Mammary epithelial cell (primary cell): ENCODE results near the gene LGALSL.

Experiments used
- CTCF ChIP-seq, 2 donors: IDR thresholded peaks in 1 of 2; conservative IDR thresholded peaks in 1 of 2; 2 replicates each; pipeline ENCODE4 v1.5.1; 2011 to 2012; ENCODE audit warnings: inconsistent platforms in 2 of 2, low read length in 2 of 2, mild to moderate bottlenecking in 2 of 2, control low read depth in 1 of 2, low read depth in 1 of 2; ENCODE audit not compliant: insufficient read depth in 1 of 2; ENCODE audit errors: extremely low read depth in 1 of 2
- EZH2 ChIP-seq: IDR thresholded peaks from 2 replicates; pipeline ENCODE4 v1.6.1; 2012; ENCODE audit warnings: low read length, inconsistent platforms, borderline replicate concordance

- TF ChIP-seq CTCF (conservative IDR thresholded peaks at IDR 0.05 in 1 of 2, IDR thresholded peaks at IDR 0.05 in 1 of 2; ENCODE audit: extremely low read depth in 1 of 2, insufficient read depth in 1 of 2, low read depth in 1 of 2, low read length in 2 of 2) (no peak), EZH2 (no peak)
Observed at GRCh38 chr2:64451051-64451450, 2.9 kb upstream of the LGALSL start.
